Trophoblast cell (in vitro differentiated cells and primary cell): ENCODE measurements around the gene MTUS2.

Experiments
- DNase-seq, 2 donors: peaks; one replicate each; pipeline ENCODE4 v3.0.0-alpha.2; 2016
- H2AFZ ChIP-seq: 2 replicates; pipeline ENCODE4 v1.6.1; 2013; ENCODE audit warnings: low read length, moderate library complexity, mild to moderate bottlenecking; ENCODE audit not compliant: insufficient read depth, poor library complexity
- H2AK5ac ChIP-seq: 2 replicates; pipeline ENCODE4 v1.6.1; 2013; ENCODE audit warnings: mild to moderate bottlenecking, low read length
- H2BK120ac ChIP-seq: 2 replicates; pipeline ENCODE4 v1.6.1; 2013; ENCODE audit warnings: low read length, mild to moderate bottlenecking, moderate library complexity; ENCODE audit not compliant: insufficient read depth, poor library complexity
- H2BK12ac ChIP-seq: 2 replicates; pipeline ENCODE4 v1.6.1; 2013; ENCODE audit warnings: mild to moderate bottlenecking, low read length, moderate library complexity
- H2BK5ac ChIP-seq: 2 replicates; pipeline ENCODE4 v1.6.1; 2013; ENCODE audit warnings: low read length, low read depth, moderate library complexity, mild to moderate bottlenecking; ENCODE audit not compliant: poor library complexity
- H3K14ac ChIP-seq: 2 replicates; pipeline ENCODE4 v1.6.1; 2013; ENCODE audit warnings: mild to moderate bottlenecking, low read length
- H3K18ac ChIP-seq: 2 replicates; pipeline ENCODE4 v1.6.1; 2013; ENCODE audit warnings: mild to moderate bottlenecking, low read length
- H3K23ac ChIP-seq: 2 replicates; pipeline ENCODE4 v1.6.1; 2013; ENCODE audit warnings: low read length
- H3K27ac ChIP-seq: 2 replicates; pipeline ENCODE4 v1.5.1; 2013; ENCODE audit warnings: low read depth, mild to moderate bottlenecking, inconsistent platforms, low read length, moderate library complexity
- H3K27me3 ChIP-seq: 2 replicates; pipeline ENCODE4 v1.6.1; 2013; ENCODE audit warnings: inconsistent platforms, mild to moderate bottlenecking, low read length, moderate library complexity; ENCODE audit not compliant: insufficient read depth
- H3K36me3 ChIP-seq, 2 experiments: 1 replicate in 1 of 2; 2 replicates in 1 of 2; pipeline ENCODE4 v1.6.1; 2013; ENCODE audit warnings: low read length in 2 of 2, mild to moderate bottlenecking in 2 of 2, moderate library complexity in 1 of 2; ENCODE audit not compliant: insufficient read depth in 2 of 2, control insufficient read depth in 1 of 2
- H3K4ac ChIP-seq: 2 replicates; pipeline ENCODE4 v1.6.1; 2013; ENCODE audit warnings: low read depth, mild to moderate bottlenecking, low read length, moderate library complexity
- H3K4me1 ChIP-seq, 2 experiments: 1 replicate in 1 of 2; 2 replicates in 1 of 2; pipeline ENCODE4 v1.6.1; 2013; ENCODE audit warnings: low read length in 2 of 2, mild to moderate bottlenecking in 2 of 2, moderate library complexity in 1 of 2; ENCODE audit not compliant: insufficient read depth in 2 of 2, control insufficient read depth in 1 of 2
- H3K4me2 ChIP-seq: 2 replicates; pipeline ENCODE4 v1.6.1; 2013; ENCODE audit warnings: inconsistent platforms, mild to moderate bottlenecking, low read length, moderate library complexity
- H3K4me3 ChIP-seq: 2 replicates; pipeline ENCODE4 v1.5.1; 2013; ENCODE audit warnings: mild to moderate bottlenecking, low read depth, low read length, inconsistent platforms
- H3K79me1 ChIP-seq: one replicate; pipeline ENCODE4 v1.6.1; 2013; ENCODE audit warnings: low read length
- H3K79me2 ChIP-seq: 2 replicates; pipeline ENCODE4 v1.6.1; 2013; ENCODE audit warnings: low read length, mild to moderate bottlenecking; ENCODE audit not compliant: control insufficient read depth, insufficient read depth, poor library complexity
- H3K9ac ChIP-seq: 2 replicates; pipeline ENCODE4 v1.6.1; 2013; ENCODE audit warnings: mild to moderate bottlenecking, low read length
- H3K9me3 ChIP-seq: 2 replicates; pipeline ENCODE4 v1.6.1; 2013; ENCODE audit warnings: low read depth, mild to moderate bottlenecking, control low read depth, inconsistent platforms, low read length; ENCODE audit not compliant: insufficient read depth
- H4K12ac ChIP-seq: 2 replicates; pipeline ENCODE4 v1.6.1; 2013; ENCODE audit warnings: low read depth, mild to moderate bottlenecking, low read length, moderate library complexity
- H4K8ac ChIP-seq: 2 replicates; pipeline ENCODE4 v1.6.1; 2013; ENCODE audit warnings: low read depth, mild to moderate bottlenecking, low read length, moderate library complexity
- H4K91ac ChIP-seq: one replicate; pipeline ENCODE4 v1.6.1; 2013; ENCODE audit warnings: low read depth, mild to moderate bottlenecking, low read length, moderate library complexity
- WGBS: extraction: QIAGEN DNeasy Blood & Tissue Kit; methylation state at CpG from one replicate; pipeline ENCODE4 v1.1.7; 2013; ENCODE audit warnings: missing lambda C conversion rate; ENCODE audit not compliant: insufficient read length, insufficient coverage; ENCODE audit errors: extremely low coverage; 5-methylcytosine and 5-hydroxymethylcytosine counted together

MTUS2 gene

DNA sequence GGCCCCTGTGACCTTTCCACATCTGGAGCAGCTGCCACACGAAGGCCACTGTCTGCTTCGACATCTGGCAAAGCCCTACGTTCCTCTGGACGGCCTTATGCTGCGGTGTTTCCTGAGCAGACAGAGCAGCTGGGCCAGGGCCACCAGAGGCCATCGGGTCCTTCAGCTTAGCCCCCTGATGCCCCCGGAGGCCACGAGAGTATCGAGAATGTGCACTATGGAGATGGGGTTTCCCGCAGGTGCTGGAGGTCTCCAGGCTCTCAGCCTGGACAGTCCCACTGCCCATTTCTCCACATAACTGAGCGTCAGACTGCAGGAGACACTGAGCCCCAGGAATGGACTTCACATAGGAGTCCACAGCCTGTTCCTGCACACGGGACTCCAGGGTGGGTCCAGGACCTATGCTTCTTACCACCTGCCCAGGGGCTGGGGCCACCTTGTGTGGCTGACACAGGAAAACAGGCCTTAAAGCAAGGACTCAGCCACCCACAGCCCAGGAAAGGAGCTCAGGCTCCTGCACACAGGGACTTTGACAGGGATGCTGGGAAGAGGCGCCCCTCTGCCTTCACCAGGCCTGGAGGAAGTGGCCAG, 694.7 kb downstream of the MTUS2 start:
- H2AK5ac ChIP-seq: peak overlapping the region; percentile 3
- peak overlapping the region; percentile 24 for H4K8ac ChIP-seq
- H3K9ac ChIP-seq: no peak overlapping the region
- H3K9me3 ChIP-seq: peaks cover 2% of the 10 kb centered on the region
- no CpG with 5 or more reads among the region's 13 CpGs for WGBS
- peaks cover 26 to 28% of the 10 kb centered on the region in 2 experiments for H3K4me1 ChIP-seq
- H2BK12ac ChIP-seq: peak overlapping the region; percentile 28
- H2AFZ ChIP-seq: no peak overlapping the region
- peaks cover 26% of the 10 kb centered on the region for H3K79me1 ChIP-seq
- H3K23ac ChIP-seq: no peak overlapping the region
- peak overlapping the region; percentile 28 for H2BK5ac ChIP-seq
- H3K18ac ChIP-seq: peak overlapping the region; percentile 50
- H3K79me2 ChIP-seq: no peaks in the 10 kb centered on the region
- peaks cover 63 to 74% of the 10 kb centered on the region in 2 experiments for H3K36me3 ChIP-seq
- H3K4me2 ChIP-seq: no peak overlapping the region
- H3K4ac ChIP-seq: peak overlapping the region; percentile 4
- no peak overlapping the region for H4K12ac ChIP-seq
- peak overlapping the region; percentile 13 for H2BK120ac ChIP-seq
- H3K27me3 ChIP-seq: no peaks in the 10 kb centered on the region
- H3K14ac ChIP-seq: peak overlapping the region; percentile 63
- H3K4me3 ChIP-seq: no peak overlapping the region
- peak overlapping the region; percentile 46 for H3K27ac ChIP-seq
- no peak for DNase-seq
- H4K91ac ChIP-seq: peak overlapping the region; percentile 86

DNA sequence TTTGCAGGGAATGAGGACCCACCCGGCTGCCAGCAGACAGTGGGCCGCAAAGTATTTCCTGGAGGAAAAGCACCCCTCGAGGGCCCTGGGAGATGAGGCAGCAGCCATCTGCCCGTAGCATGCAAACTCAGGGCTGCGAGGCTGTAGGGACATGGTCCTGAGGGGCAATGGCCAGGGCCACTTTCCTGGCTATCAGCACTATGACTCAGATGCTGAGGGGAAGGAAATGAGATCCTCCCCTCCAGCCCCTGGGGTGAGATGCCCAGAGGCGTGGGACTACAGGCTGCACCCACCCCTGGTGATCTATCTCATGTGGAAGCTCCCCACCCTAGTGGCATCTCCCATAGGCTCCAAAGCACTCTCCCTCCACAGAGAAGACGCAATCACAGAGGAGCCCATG, 695.2 kb downstream of the MTUS2 start:
- H2BK12ac ChIP-seq: peak overlapping the region; percentile 35
- H3K27me3 ChIP-seq: no peaks in the 10 kb centered on the region
- no peak overlapping the region for H3K27ac ChIP-seq
- no peak overlapping the region for H3K18ac ChIP-seq
- DNase-seq: no peak
- H2AFZ ChIP-seq: no peak overlapping the region
- no peak overlapping the region for H2BK120ac ChIP-seq
- peak overlapping the region; percentile 42 for H2AK5ac ChIP-seq
- H3K4ac ChIP-seq: no peak overlapping the region
- peaks cover 26 to 28% of the 10 kb centered on the region in 2 experiments for H3K4me1 ChIP-seq
- no peaks in the 10 kb centered on the region for H3K79me2 ChIP-seq
- H3K4me2 ChIP-seq: no peak overlapping the region
- H3K36me3 ChIP-seq: peaks cover 63 to 79% of the 10 kb centered on the region in 2 experiments
- H4K12ac ChIP-seq: no peak overlapping the region
- no peak overlapping the region for H3K4me3 ChIP-seq
- H2BK5ac ChIP-seq: no peak overlapping the region
- no peak overlapping the region for H4K8ac ChIP-seq
- H3K23ac ChIP-seq: no peak overlapping the region
- no CpG with 5 or more reads among the region's 7 CpGs for WGBS
- H4K91ac ChIP-seq: peak overlapping the region; percentile 86
- H3K9ac ChIP-seq: no peak overlapping the region
- H3K14ac ChIP-seq: peak overlapping the region; percentile 30
- H3K79me1 ChIP-seq: peaks cover 28% of the 10 kb centered on the region
- peaks cover 2% of the 10 kb centered on the region for H3K9me3 ChIP-seq

DNA sequence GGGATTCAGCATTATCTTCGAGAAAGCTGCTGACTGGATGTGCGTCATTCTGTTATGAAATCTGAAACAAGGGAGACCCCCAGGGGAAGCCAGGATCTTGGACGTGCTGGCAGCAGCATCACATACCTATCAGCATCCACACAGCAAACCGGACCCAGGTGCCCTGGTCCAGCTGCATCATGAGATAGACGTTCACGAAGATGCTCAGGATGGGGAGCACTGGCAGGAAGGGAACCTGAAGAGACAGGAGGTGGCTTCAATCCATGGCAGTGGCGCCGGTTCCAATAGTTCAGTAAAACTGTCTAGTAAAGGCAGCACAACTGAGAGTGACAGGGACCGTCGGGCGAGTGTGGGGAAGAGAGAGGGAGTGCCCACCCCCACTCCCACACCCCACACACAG, 695.9 kb downstream of the MTUS2 start:
- no peak overlapping the region for H3K4ac ChIP-seq
- DNase-seq: no peak
- H2BK5ac ChIP-seq: no peak overlapping the region
- peaks cover 57 to 75% of the 10 kb centered on the region in 2 experiments for H3K36me3 ChIP-seq
- no CpG with 5 or more reads among the region's 11 CpGs for WGBS
- peaks cover 2% of the 10 kb centered on the region for H3K9me3 ChIP-seq
- H4K91ac ChIP-seq: peak overlapping the region; percentile 11
- H3K4me2 ChIP-seq: no peak overlapping the region
- no peak overlapping the region for H4K12ac ChIP-seq
- peak overlapping the region; percentile 29 for H3K14ac ChIP-seq
- H2AFZ ChIP-seq: no peak overlapping the region
- H3K23ac ChIP-seq: no peak overlapping the region
- no peak overlapping the region for H2BK120ac ChIP-seq
- peaks cover 26 to 28% of the 10 kb centered on the region in 2 experiments for H3K4me1 ChIP-seq
- no peak overlapping the region for H3K9ac ChIP-seq
- H3K18ac ChIP-seq: peak overlapping the region; percentile 18
- H3K79me2 ChIP-seq: no peaks in the 10 kb centered on the region
- no peak overlapping the region for H3K27ac ChIP-seq
- H4K8ac ChIP-seq: no peak overlapping the region
- peak overlapping the region; percentile 12 for H3K4me3 ChIP-seq
- H3K79me1 ChIP-seq: peaks cover 28% of the 10 kb centered on the region
- no peaks in the 10 kb centered on the region for H3K27me3 ChIP-seq
- peak overlapping the region; percentile 25 for H2BK12ac ChIP-seq
- H2AK5ac ChIP-seq: no peak overlapping the region

DNA sequence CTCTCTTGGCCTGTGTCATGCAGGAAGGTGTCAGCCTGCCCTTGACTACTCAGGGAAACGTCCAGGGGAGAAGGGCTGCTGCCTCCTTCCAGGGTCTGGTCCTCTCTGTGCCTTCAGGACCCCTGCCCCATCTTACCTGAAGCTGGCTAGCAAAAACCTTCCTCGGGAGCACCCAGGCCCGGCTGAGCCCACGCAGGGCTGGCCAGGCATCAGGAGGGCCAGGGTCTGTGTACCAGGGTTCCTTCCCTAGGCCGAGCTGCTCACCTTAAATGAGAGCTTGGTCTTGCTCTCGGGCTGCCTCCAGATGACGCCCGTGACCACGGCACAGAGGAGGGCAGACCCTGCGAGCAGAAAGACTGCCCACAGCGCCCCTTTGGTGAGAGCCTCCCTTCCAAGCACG, 696.7 kb downstream of the MTUS2 start:
- H3K79me2 ChIP-seq: no peaks in the 10 kb centered on the region

More for the DNA sequence above, 696.7 kb downstream of the MTUS2 start:
- Histone ChIP-seq H3K27ac (no peak overlapping the region), H3K9ac (no peak overlapping the region), H4K8ac (no peak overlapping the region), H3K4me3 (no peak overlapping the region), H2BK5ac (no peak overlapping the region), H2AFZ (no peak overlapping the region), H2BK12ac (peak overlapping the region; percentile 5), H2BK120ac (no peak overlapping the region), H4K12ac (no peak overlapping the region), H3K14ac (no peak overlapping the region), H3K27me3 (no peaks in the 10 kb centered on the region), H3K9me3 (peaks cover 2% of the 10 kb centered on the region), H3K4me1 (peaks cover 33% of the 10 kb centered on the region in 2 experiments), H3K18ac (peak overlapping the region; percentile 26), H2AK5ac (peak overlapping the region; percentile 56), H3K4me2 (no peak overlapping the region), H3K23ac (no peak overlapping the region), H3K79me1 (peaks cover 34% of the 10 kb centered on the region), H4K91ac (peak overlapping the region; percentile 29), H3K36me3 (peaks cover 57 to 76% of the 10 kb centered on the region in 2 experiments), H3K4ac (no peak overlapping the region)
- DNase-seq: no peak
- WGBS: no CpG with 5 or more reads among the region's 12 CpGs
